HepG2 (cell line): ENCODE measurements around the gene GPATCH4. TPM values are rescaled to one million over a fixed set of nuclear protein-coding genes. Genes with fewer than 3 reads are reported as not detected.
A peak's percentile ranks its signal among the peaks of the same experiment; 100 is the strongest.

Experiments
- ARNT2 ChIP-seq: sonication (generic); formaldehyde crosslinking; IDR thresholded peaks from 2 replicates; pipeline ENCODE4 v1.8.0; 2022; ENCODE audit warnings: mild to moderate bottlenecking, low read depth, missing genetic modification reagents, moderate library complexity
- BRD4 ChIP-seq: sonication (generic); formaldehyde crosslinking; IDR thresholded peaks from 2 replicates; pipeline ENCODE4 v1.4.0; 2020; ENCODE audit warnings: missing genetic modification reagents
- CC2D1A ChIP-seq: sonication (generic); formaldehyde crosslinking; IDR thresholded peaks from 2 replicates; pipeline ENCODE4 v1.8.1; 2023; ENCODE audit warnings: mild to moderate bottlenecking, missing genetic modification reagents
- CENPX ChIP-seq: sonication (generic); formaldehyde crosslinking; IDR thresholded peaks from 2 replicates; pipeline ENCODE4 v1.9.0; 2021; ENCODE audit warnings: mild to moderate bottlenecking, missing genetic modification reagents, moderate library complexity
- DNMT3B ChIP-seq: conservative IDR thresholded peaks from 2 replicates; pipeline ENCODE4 v1.6.1; 2016; ENCODE audit warnings: missing biosample characterization, control low read depth
- FOXK2 ChIP-seq: fragments of 450-650 bp; IDR thresholded peaks from 2 replicates; pipeline ENCODE4 v1.6.1; 2016
- GRHL1 ChIP-seq: sonication (generic); formaldehyde crosslinking; conservative IDR thresholded peaks from 2 replicates; pipeline ENCODE4 v1.8.0; 2022; ENCODE audit warnings: missing genetic modification reagents
- GTF3A ChIP-seq: sonication (generic); formaldehyde crosslinking; conservative IDR thresholded peaks from 2 replicates; pipeline ENCODE4 v1.4.0; 2020; ENCODE audit warnings: mild to moderate bottlenecking, missing genetic modification reagents
- KAT7 ChIP-seq: IDR thresholded peaks from 2 replicates; pipeline ENCODE4 v1.6.1; 2018; ENCODE audit warnings: borderline replicate concordance, missing compliant biosample characterization
- KDM5B ChIP-seq: sonication (generic); formaldehyde crosslinking; IDR thresholded peaks from 2 replicates; pipeline ENCODE4 v1.4.0; 2020; ENCODE audit warnings: missing genetic modification reagents, mild to moderate bottlenecking, borderline replicate concordance
- KMT2B ChIP-seq: IDR thresholded peaks from 2 replicates; pipeline ENCODE4 v1.6.1; 2016; ENCODE audit warnings: missing genetic modification reagents, missing compliant biosample characterization
- MAFG ChIP-seq: sonication (generic); formaldehyde crosslinking; IDR thresholded peaks from 2 replicates; pipeline ENCODE4 v1.5.1; 2020; ENCODE audit warnings: mild to moderate bottlenecking, missing genetic modification reagents
- MTERF4 ChIP-seq: sonication (generic); formaldehyde crosslinking; IDR thresholded peaks from 2 replicates; pipeline ENCODE4 v1.8.0; 2023; ENCODE audit warnings: mild to moderate bottlenecking, missing genetic modification reagents
- NFATC3 ChIP-seq: sonication (generic); formaldehyde crosslinking; IDR thresholded peaks from 2 replicates; pipeline ENCODE4 v1.5.1; 2020; ENCODE audit warnings: mild to moderate bottlenecking, missing genetic modification reagents
- PAWR ChIP-seq: sonication (generic); formaldehyde crosslinking; IDR thresholded peaks from 2 replicates; pipeline ENCODE4 v1.4.0; 2020; ENCODE audit warnings: missing genetic modification reagents, mild to moderate bottlenecking, borderline replicate concordance
- PAX8 ChIP-seq: sonication (generic); formaldehyde crosslinking; IDR thresholded peaks from 2 replicates; pipeline ENCODE4 v1.8.0; 2022; ENCODE audit warnings: mild to moderate bottlenecking, missing genetic modification reagents, borderline replicate concordance
- PBX2 ChIP-seq: IDR thresholded peaks from 2 replicates; pipeline ENCODE4 v1.6.1; 2016; ENCODE audit warnings: control low read depth
- PITX1 ChIP-seq: sonication (generic); formaldehyde crosslinking; IDR thresholded peaks from 2 replicates; pipeline ENCODE4 v1.5.1; 2020; ENCODE audit warnings: mild to moderate bottlenecking, missing genetic modification reagents
- SP4 ChIP-seq: sonication (generic); formaldehyde crosslinking; IDR thresholded peaks from 2 replicates; pipeline ENCODE4 v1.8.1; 2023; ENCODE audit warnings: mild to moderate bottlenecking, missing genetic modification reagents
- STAG1 ChIP-seq: sonication (generic); formaldehyde crosslinking; IDR thresholded peaks from 2 replicates; pipeline ENCODE4 v1.4.0; 2020; ENCODE audit warnings: missing genetic modification reagents
- ZBTB7A ChIP-seq: sonication (generic); formaldehyde crosslinking; IDR thresholded peaks from 2 replicates; pipeline ENCODE4 v1.8.0; 2022; ENCODE audit warnings: mild to moderate bottlenecking, missing genetic modification reagents
- ZNF280B ChIP-seq: sonication (generic); formaldehyde crosslinking; IDR thresholded peaks from 2 replicates; pipeline ENCODE4 v1.5.0; 2020; ENCODE audit warnings: missing genetic modification reagents, mild to moderate bottlenecking, borderline replicate concordance
- ZNF558 ChIP-seq: sonication (generic); formaldehyde crosslinking; IDR thresholded peaks from 2 replicates; pipeline ENCODE4 v1.9.0; 2022; ENCODE audit warnings: mild to moderate bottlenecking, missing genetic modification reagents, borderline replicate concordance
- ZNF691 ChIP-seq: sonication (generic); formaldehyde crosslinking; IDR thresholded peaks from 2 replicates; pipeline ENCODE4 v1.4.0; 2020; ENCODE audit warnings: missing genetic modification reagents, low read depth, mild to moderate bottlenecking, borderline replicate concordance
- ZNF772 ChIP-seq: sonication (generic); formaldehyde crosslinking; IDR thresholded peaks from 2 replicates; pipeline ENCODE4 v1.5.0; 2020; ENCODE audit warnings: mild to moderate bottlenecking, missing genetic modification reagents
- polyA plus RNA-seq, 8 experiments: library from polyadenylated mRNA; depleted of rRNA in 3 of 8; stranded (reverse) in 7 of 8; unstranded in 1 of 8; fragments of >200 nt; fragmentation: Illumina TruSeq in 4 of 8; extraction: Trizol in 4 of 8; gene quantifications; 2 replicates each; pipeline versions ENCODE4 v1.2.1 to v1.2.3, GENCODE V29; 2011 to 2016; ENCODE audit warnings: low read depth in 4 of 8, missing spikeins in 1 of 8, mixed read lengths in 1 of 8; ENCODE audit not compliant: insufficient read depth in 1 of 8
- total RNA-seq, 5 experiments: library from RNA; depleted of rRNA; stranded (reverse); fragments of >200 nt; fragmentation: Illumina TruSeq; extraction: Trizol; gene quantifications; 2 replicates each; pipeline ENCODE4 v1.2.3, GENCODE V29; 2016; ENCODE audit warnings: low read depth in 1 of 5

The GPATCH4 gene
- total and polyA plus RNA-seq, 2 of the 13 experiments (the other 11 are each of a cell fraction or from before 2014, with no cell fraction given) = 19.2 to 37.9 TPM

- TF ChIP-seq PBX2 = no peak
- peak; percentile 66; the same call in 1 of the 2 replicates for TF ChIP-seq KDM5B
- TF ChIP-seq ARNT2 (CRISPR knock-in tag) = peak; percentile 46; the same call in 1 of the 2 replicates
- TF ChIP-seq DNMT3B = 0 out of 2 replicates have a peak, but pooled peaks have one; percentile 47
- peak; percentile 78; the same call in 1 of the 2 replicates for TF ChIP-seq ZNF558 (CRISPR knock-in tag)
- TF ChIP-seq STAG1 (CRISPR knock-in tag) = no peak
- no peak for TF ChIP-seq FOXK2
- no peak for TF ChIP-seq GRHL1 (CRISPR knock-in tag)
- TF ChIP-seq ZNF691 (CRISPR knock-in tag) = no peak
- no peak; the same call in 1 of the 2 replicates for TF ChIP-seq PAWR (CRISPR knock-in tag)
- TF ChIP-seq SP4 (CRISPR knock-in tag) = peak; percentile 84
- 0 out of 2 replicates have a peak, but pooled peaks have one; percentile 78 for TF ChIP-seq GTF3A
- TF ChIP-seq ZBTB7A (CRISPR knock-in tag) = no peak
- no peak for TF ChIP-seq MTERF4 (CRISPR knock-in tag)
- peak; percentile 60 for TF ChIP-seq ZNF772 (CRISPR knock-in tag)
- TF ChIP-seq KAT7 (CRISPR knock-in tag) = no peak
- TF ChIP-seq PAX8 (CRISPR knock-in tag) = no peak
- 0 out of 2 replicates have a peak, but pooled peaks have one; percentile 33 for TF ChIP-seq ZNF280B
- TF ChIP-seq PITX1 = no peak
- TF ChIP-seq KMT2B (CRISPR knock-in tag) = peak; percentile 83
- TF ChIP-seq NFATC3 (CRISPR knock-in tag) = 0 out of 2 replicates have a peak, but pooled peaks have one; percentile 38
- no peak for TF ChIP-seq CC2D1A (CRISPR knock-in tag)
- TF ChIP-seq CENPX = no peak
- TF ChIP-seq BRD4 (CRISPR knock-in tag) = peak; percentile 95
- TF ChIP-seq MAFG (CRISPR knock-in tag) = no peak
Measured at GRCh38 chr1:156601122-156601830, at the start of gene GPATCH4 (continued).
